HCT116 (cell line): Measurements from ENCODE around the gene DRGX.

Experiments
- CTCF ChIP-seq, 3 experiments: fragments of 200-600 bp in 1 of 3; sonication (generic) in 1 of 3; IDR thresholded peaks in 2 of 3; conservative IDR thresholded peaks in 1 of 3; 2 replicates each; pipeline ENCODE4 v1.5.1; 2012 to 2017; ENCODE audit warnings: low read depth in 2 of 3, low read length in 2 of 3, antibody characterized with exemption in 1 of 3, borderline replicate concordance in 1 of 3, control low read depth in 1 of 3, mild to moderate bottlenecking in 1 of 3, mixed read lengths in 1 of 3, mixed run types in 1 of 3, moderate library complexity in 1 of 3; ENCODE audit not compliant: insufficient read depth in 1 of 3
- EGR1 ChIP-seq: IDR thresholded peaks from 2 replicates; pipeline ENCODE4 v1.6.1; 2012; ENCODE audit warnings: low read depth
- ELF1 ChIP-seq: IDR thresholded peaks from 2 replicates; pipeline ENCODE4 v1.6.1; 2012; ENCODE audit warnings: low read depth, borderline replicate concordance
- EZH2 ChIP-seq: fragments of 200-600 bp; sonication (generic); IDR thresholded peaks from 2 replicates; pipeline ENCODE4 v1.6.1; 2017; ENCODE audit warnings: antibody characterized with exemption, mixed run types
- EZH2phosphoT487 ChIP-seq: fragments of 200-600 bp; IDR thresholded peaks from 2 replicates; pipeline ENCODE4 v1.6.1; 2018; ENCODE audit warnings: antibody characterized with exemption, borderline replicate concordance
- MAX ChIP-seq: IDR thresholded peaks from 2 replicates; pipeline ENCODE4 v1.6.1; 2012
- POLR2A ChIP-seq: IDR thresholded peaks from 2 replicates; pipeline ENCODE4 v1.7.0; 2011; ENCODE audit warnings: borderline replicate concordance; ENCODE audit not compliant: insufficient read depth, insufficient read length; ENCODE audit errors: extremely low read depth
- POLR2AphosphoS5 ChIP-seq: IDR thresholded peaks from 2 replicates; pipeline ENCODE4 v1.6.1; 2011; ENCODE audit warnings: mild to moderate bottlenecking, low read depth, low read length, moderate library complexity
- RAD21 ChIP-seq: IDR thresholded peaks from 2 replicates; pipeline ENCODE4 v1.6.1; 2012; ENCODE audit warnings: low read depth, mild to moderate bottlenecking
- REST ChIP-seq: IDR thresholded peaks from 2 replicates; pipeline ENCODE4 v1.6.1; 2012; ENCODE audit warnings: low read depth
- ZBTB33 ChIP-seq: IDR thresholded peaks from 2 replicates; pipeline ENCODE4 v1.6.1; 2011; ENCODE audit warnings: mild to moderate bottlenecking, low read length, moderate library complexity; ENCODE audit not compliant: insufficient replicate concordance; ENCODE audit errors: extremely low read depth

- TF ChIP-seq MAX (no peak), REST (no peak), CTCF (IDR thresholded peaks at IDR 0.05 in 2 of 3, conservative IDR thresholded peaks at IDR 0.05 in 1 of 3; ENCODE audit: borderline replicate concordance in 1 of 3, insufficient read depth in 1 of 3, low read depth in 2 of 3, low read length in 2 of 3) (no peak), POLR2AphosphoS5 (no peak), POLR2A (no peak), EZH2 (no peak), ZBTB33 (no peak), EZH2phosphoT487 (no peak), RAD21 (no peak), ELF1 (no peak), EGR1 (no peak)
These were observed 75.7 kb downstream of the DRGX start for GRCh38 chr10:49320191-49320590.
